Activated CD8-positive, alpha-beta memory T cell treated with anti-CD3 and anti-CD28 coated beads for 48 hours (primary cell): ENCODE data around the gene ENDOD1.

ENCODE experiments used
- DNase-seq, 3 experiments: peaks; one replicate each; pipeline ENCODE4 v3.0.0-alpha.2; 2020; ENCODE audit warnings: low read depth in 2 of 3, low spot score in 2 of 3

ENDOD1 gene

DNA sequence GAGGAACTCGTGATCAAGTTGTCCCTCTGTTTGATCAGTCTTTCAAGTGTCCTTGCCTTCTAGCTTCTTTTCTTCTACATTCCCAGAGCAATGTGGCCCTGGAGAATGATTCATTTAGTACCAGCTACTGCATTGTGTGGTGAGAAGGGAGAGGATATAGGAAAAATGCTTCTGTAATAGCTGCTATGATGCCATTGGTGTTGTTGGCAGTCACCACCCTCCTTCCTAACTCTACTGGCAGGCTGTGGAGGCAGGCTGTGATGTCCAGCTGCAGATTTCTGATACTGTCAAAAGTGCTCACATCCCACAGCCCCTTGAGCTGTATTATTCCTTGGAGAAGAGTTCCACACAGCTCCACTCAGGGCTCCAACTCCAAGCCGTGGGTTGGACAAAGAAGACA lies 52.8 kb downstream of the ENDOD1 start:
- DNase-seq = no peak

DNA sequence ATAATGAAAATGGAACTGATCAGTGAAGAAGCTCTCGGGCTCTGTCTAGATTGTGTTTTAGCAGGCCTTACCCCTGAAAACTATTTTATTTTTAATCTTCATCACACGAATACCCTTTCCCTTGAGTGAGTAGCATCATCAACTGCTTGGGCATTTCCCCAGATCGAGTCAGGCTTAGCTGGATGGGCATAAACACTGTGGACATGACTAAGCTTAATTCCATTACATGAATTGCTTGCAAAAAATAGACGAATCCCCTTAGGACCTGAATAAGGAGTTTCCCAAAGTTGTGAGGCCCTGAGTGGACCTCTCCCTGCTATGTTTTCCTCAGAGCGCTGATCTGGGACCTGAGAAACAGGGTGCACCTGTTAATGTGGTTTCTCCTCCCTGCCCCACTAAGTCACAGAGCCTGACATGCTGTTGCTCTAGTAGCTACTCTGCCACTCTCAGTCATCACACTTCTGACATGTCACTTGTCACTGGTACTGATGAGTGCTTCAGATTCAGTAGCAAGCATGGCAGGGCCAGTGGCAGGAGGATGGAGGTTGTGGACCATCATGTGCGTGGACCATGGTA lies 53.5 kb downstream of the ENDOD1 start:
- no peak for DNase-seq

DNA sequence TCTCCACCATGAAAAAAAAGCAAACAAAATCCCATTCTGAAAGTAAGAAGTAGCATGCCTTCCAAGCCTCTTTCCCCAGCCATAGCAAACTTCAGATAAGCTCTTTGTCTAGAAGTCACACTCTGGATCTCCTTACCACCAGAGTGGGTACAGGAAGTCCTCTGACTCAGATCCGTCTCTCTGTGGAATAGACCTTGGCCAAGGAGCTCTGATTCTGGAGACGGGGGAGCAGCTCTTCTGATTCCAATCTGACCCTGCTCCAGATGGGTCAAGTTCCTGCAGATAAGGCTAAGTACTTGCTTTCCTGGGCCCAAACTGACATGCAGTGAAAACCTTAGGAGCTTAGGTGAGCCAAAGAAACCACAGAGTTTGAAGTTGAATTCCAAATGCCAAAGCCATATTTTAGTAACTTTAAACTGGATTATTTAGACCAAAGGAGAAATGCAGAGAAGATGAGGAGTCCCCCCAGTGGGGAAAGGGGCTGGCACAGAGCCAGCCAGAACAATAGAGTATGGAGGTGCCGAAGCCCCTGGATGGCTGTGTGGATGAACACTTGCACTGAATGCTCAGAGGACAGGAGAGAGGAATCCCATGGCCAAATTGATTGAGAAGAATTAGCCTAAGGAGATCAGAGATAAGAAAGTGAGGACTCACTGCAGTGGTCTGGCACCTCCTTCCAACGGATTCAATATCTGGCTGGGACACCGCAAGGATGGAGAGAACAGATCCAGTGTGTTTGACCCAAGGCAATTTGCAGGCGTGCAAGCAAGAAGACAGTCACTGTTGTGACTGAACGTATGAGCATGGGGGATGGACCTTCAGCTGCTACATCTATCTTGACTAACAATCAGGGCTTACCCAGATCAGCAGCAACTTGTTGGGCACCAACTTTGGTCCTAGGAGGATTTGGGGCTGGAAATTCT lies 54.9 kb downstream of the ENDOD1 start:
- DNase-seq = no peak

DNA sequence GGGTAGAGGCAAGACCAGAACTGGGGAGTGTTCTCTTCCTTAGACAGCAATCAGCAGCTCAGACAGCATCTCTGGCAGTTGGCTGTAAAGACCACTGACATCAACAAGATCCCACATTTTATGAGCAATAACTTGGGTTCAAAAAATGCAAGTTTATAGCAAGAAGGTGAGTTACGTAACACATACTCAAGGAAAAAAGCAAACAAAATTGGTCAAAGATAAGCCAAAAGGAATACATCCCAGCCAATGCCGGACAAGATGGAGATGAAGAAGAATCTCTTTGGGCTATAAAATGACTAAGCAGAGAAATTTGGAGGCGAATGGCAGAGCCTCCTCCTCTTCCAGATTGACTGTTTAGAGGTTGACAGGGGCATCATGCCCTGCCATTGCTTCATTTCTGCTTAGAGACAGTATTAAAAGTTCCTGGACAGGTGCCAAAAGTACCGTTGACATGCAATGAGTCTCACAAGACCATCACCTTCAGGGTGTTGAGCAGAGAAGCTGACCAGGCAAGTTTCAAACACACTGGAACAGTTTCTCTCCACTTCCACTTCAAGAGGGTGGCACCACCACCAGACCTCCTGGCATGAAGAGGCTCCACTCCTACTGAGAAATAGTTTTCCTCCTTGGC lies 55.9 kb downstream of the ENDOD1 start:
- no peak for DNase-seq

DNA sequence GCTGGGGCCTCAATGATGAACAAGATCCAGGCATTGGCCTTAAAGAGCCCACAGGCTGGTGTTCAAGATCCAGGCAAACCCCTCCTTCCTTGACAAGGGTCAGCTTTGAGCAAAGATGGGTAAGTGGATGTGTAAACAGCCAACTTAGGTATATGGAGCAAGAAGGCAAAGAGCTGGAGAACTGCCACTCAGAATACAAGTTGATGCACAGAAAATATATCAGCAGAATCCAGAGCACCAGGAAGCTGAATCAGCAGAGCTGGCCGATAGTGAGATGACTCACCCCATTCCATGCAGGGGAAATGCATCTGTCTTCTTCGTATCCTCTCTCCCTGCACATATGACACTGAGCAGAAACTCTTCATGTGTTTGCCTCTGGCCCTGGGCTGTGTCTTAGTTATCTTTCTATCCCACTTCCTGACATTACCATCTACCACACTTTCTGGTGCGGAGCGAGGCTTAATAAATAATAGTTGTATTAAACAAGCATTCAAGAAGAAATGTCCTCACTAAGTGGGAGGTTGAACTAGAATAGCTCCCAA lies 57.8 kb downstream of the ENDOD1 start:
- no peak for DNase-seq

DNA sequence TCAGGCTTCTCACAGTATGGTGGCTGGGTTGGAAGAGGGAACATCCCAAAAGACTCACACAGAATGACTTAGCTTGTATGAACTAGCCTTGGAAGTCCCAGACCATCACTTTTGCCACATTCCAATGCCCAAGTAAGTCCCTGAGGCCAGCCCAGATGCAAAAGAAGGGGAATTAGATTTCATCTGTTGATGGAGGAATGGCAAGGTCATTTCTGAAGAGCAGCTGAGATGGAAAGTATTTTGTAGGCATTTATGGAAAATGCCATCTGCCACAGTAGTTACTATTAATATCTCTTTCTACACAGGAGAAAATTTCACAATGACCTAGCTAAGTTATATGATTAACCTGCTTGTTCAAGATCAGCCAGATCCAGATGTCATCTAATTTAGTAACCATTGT lies 58.8 kb downstream of the ENDOD1 start:
- DNase-seq = no peak

DNA sequence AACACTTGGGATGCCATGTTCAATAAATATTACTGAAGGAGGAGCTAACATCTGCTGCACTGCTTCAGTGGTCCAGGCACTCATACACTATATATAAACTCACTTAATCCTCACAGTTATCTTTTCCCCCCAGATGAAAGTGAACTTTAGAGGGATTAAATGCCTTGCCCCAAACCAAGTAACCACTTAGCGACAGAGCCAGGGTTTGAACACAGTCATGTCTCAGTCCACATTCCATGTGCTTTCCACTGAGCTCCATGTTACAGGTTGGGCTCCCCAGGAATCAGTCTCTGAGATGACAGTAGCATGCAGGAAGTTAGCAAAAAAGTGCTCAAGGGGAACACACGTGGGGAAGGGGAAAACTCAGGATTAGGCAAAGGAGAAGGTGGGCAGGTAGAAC lies 59.3 kb downstream of the ENDOD1 start:
- no peak for DNase-seq

DNA sequence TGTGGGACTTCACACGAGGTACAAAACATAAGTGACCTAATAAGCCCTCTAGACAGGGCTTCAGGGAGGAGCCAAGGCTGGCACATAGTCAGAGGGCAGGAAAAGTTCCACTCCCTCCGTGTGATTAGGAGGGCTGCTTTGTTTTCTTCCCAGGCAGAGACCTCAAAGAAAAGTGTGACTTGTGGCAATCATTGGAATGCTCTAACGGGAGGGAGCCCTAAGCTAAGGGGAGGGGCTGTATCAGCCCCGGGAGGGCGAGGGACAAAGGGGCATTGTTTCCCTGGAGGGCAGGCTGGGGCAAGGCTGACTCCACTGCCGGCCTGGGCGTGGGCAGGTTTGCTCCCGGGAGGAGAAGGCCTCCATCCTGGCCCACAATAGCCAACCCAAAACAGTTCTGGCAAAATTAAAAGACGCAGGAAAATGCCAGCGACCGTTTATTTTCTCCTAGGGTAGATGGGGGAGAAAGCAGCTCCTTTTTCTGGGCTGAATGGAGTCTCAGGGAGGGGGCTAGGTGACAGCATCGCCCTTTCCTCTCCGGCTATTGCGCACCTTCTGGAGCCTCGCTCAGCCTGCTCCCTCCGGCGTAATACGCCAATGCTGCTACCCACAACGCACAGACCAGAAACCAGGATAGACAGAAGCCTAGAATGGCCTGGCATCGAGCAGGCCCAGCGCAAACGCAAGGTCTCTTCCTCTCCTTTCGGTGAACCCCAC lies 60.2 kb downstream of the ENDOD1 start:
- DNase-seq = no peak

DNA sequence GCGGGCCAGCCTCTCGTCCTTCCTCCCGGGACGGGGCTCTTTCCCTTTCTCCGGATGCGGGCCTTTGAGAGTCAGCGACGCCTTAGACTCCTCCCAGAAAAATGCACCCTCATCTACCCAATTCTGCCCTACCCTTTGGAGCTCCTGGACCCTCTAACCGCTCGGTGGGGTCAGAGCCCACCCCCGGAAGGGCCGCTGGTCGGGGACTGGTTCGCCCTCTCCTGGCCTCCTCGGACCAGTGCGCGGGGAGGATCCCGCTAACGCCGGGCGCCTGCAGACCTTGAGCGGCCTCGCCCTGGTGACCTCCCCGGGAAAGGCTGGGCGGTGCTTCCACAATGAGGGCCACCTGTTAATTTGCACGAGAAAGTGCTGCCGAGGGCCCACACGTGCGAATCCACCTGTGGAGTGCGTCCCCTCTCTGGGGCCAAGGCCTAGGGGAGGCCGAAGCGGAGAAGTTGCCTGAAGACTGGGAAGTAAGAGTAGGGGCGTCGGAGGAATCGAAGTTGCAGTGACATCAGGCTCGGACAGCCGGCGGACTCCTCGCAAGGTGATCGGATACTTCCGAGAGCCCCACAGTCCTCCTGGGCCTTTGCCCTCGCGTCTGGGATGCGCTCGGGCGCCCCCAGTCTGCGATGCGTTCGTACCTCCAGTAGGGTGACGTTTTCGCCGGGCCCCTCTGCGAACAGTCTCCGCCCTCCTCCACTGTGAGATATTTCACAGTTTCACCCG lies 61.5 kb downstream of the ENDOD1 start:
- DNase-seq = peak; percentile 55 to 82 (median 79)

DNA sequence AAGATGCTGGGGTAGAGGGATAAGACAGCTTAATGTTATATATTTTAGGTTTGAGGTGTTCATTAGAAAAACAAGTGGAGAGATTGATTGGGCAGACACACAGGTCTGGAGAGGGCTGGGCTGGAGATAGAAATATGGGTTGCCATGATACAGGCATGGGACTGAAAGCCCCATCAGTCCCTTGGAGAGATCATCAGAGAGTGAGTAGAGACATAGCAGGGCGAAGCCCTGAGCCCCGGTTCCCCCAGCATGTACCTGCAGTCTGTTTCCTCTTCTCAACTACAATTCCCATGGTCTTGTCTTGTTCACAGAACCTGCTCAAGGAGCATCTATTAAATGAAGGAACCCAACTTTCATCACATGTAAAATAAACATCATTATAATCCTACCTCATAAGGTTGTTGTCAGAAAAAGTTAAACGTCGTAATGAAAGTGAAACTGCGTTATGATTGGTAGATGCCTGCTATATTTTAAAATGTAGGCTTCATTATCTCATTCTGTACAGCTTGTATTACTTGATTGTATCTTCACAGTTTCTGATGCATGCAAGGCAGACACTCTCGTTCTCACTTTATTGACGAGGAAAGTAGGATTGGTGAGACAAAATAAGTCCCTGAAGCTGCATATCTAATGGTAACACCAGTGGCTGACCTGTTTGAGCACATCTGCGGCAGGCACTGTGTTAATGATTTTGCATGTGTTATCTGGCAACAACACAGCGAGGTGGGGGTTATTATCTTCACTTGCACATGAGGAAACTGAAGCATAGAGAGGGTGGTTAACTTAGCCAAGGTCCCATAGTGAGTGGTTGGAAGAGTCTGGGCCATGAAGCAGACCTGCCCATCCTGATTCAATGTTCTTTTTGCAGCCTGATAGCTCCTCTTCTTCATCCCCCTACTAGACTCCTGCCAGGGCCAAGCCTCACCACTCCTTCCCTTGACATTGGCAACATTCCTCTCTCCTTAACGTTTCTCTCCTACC lies 63.5 kb downstream of the ENDOD1 start:
- DNase-seq = no peak

DNA sequence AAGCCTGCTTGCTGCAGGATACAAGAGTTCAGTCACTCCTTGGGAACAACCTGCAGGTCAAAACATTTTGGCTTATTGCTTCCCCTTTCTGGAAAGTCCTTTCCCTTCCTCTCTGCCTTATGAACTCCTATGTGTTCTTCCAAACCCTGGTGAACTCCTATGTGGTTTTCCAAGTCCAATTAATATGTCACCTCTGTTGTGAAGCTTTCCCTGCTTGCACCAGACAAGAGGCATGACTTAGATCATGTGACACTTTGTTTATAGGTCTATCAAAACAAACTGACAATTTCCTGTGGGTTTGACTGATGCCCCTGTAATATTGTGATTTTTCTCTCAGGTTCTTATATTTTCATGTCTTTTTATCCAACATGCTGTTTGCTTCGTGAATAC lies 64.2 kb downstream of the ENDOD1 start:
- DNase-seq = no peak

DNA sequence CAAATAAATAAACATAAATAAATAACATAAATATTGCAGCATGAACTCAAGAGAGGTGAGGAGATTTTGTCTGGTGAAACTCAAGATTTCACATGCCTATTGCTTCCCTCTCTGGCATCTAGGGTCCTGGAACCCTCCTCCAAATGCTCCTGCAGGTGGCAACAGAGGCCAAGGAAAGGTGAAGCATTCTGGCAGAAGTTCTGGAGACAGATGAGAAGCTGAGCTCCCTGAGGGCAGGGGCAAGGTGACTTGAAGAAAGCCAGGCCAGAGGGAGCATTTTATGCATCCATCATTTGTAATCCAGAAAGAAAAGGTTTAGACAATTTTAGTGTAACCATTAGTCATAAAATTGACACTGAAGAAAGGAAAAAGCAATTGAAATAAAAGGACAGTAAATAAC lies 64.9 kb downstream of the ENDOD1 start:
- no peak for DNase-seq

DNA sequence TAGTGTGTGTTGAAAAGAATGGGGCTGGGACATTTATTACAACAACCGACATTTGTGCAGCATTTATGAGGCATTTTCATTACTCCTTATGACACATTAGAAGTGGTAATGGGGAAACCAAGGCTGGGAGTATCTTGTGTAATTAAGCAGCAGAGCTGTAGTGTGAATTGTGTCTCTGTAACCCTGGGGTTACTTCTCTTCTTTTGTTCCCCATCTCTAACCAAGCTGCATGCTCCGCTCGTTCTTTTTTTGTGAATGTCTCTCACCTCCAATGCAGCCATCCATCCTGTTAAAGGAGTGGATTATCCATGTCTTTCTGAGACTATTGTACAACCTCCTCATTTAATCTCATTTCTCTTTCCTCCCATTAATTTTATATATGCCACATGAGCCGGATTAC lies 65.7 kb downstream of the ENDOD1 start:
- DNase-seq = no peak

DNA sequence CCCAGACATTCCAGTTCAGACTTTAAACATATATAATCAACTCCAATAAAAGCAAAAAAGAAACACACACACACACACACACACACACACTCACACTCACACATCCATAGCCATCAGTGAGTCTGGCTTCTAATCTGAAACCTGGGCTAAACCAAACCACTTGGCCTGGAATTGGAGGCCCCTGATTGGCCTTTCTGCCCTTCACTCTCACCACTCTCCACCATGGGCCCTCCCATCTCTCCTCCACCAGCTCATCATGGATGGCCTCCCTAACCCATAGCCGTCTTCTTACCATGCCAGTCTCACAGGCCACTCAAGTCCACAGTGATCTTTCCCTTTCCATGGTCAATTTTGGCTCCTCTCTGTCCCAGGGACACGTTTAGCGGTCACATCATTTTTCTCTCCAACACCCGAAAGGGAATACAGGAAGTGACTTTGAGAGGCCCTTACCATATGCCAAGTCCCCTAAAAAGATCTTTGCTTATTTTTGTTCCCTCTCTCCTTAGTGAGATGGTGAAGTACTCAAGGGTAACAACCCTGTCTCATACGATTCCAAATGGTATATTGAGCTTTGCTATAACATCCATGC lies 66.6 kb downstream of the ENDOD1 start:
- DNase-seq = no peak

DNA sequence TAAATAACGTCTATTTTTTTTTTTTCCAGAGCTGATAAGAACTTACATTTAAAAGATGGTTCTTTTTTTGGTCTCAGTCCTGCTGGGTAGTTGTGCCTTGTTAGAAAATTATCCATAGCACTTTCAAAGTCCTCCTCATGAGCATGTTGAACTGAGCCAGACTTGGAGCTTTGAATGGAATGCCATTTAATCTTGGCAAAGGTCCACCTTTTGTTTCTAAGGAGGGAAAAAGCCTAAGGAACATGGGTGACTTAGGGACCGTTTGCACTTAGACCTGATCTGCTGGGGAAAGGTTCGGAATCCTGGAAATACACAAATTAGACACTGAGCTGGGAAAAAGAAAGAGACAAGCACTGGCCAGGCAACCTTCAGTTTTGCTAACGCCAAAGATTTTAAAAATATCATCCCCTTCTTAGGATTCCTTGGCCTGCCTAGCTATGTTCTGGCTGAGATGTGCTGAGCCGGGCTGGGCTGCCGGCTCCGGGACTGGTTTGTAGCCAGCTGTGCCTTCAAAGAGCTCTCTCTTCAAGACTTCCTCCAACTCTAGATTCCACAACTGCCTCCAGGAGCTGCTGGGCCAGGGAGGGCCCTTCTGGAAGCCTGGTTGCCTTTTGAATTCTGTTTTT lies 67.4 kb downstream of the ENDOD1 start:
- DNase-seq = no peak

DNA sequence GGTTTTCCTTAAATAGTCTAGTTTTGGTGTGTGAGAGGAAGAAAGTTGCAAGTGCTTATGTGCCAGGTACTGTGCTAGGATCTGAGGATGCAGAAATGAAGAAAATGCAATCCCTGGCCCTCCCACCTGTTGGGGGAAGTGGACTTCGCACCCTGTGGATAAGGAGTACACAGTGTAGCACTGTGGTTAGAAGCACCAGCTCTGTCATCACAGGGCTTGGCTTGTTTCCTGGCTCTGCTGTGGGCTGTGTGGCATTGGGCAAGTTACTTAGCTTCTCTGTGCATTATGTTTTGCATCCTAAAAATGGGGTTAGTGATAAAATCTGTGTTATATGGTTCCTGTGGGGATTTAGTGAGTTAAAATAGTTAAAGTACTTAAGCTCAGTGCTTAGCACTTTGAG lies 68.2 kb downstream of the ENDOD1 start:
- DNase-seq = no peak

DNA sequence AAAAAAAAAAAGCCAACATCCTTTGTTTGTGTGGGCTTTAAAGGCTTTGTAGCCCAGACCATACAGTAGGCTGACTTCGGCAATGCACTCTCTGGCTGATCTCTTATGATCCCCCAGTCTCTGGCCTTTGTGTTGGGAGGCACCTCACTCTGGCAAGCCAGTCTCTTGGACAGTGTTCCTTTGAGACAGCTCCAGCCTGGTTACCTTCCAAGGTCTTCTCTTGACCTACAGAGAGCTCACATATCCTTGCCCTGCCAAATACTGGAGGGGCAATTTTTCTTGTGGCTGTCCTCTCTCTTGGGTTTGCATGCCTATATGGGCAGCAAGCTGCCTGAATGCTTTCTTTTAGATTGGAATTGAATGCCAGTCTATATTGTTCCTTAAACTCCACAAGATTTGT lies 71.6 kb downstream of the ENDOD1 start:
- DNase-seq = no peak

DNA sequence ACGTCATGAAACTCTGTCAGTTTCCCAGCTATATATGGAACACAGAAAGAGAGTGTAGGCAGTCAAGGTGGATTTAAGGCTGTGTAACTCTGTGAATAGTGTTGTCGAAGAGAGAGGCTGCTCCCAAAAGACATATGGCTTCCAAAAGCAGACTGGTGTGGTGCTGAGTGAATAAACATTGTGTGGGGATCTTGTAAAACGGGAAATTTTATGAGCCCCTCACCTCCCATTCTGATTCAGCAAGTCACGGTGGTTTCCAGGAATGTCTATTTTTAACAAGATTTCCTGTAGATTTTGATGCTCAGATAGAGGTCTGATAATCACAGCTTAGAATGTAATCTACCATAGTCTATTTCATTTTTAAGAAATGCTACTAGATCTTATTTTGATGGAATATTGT lies 73.5 kb downstream of the ENDOD1 start:
- no peak for DNase-seq

DNA sequence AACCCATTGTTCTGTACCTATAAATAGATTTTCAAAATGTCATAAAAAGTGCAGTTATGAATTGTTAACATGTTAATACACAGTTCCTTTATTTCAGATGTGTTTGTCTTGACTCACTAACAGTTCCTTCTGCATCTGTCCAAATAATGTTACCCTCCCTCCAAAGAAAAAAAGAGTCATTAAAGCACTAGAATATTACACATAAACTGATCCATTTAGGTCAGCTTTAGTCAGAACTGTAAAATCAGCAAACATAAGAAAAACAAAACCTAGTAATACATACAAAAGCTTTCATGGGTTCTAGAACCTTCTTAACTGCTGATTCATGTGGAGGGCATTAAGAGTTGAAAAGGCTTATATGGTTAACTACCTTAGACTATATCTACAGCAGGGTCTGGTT lies 76.0 kb downstream of the ENDOD1 start:
- DNase-seq = no peak
